Neuronal stem cell (in vitro differentiated cells): ENCODE results near the gene PCDHGA10.

Experiments
- DNase-seq: peaks from one replicate; pipeline ENCODE4 v3.0.0-alpha.2; 2013; ENCODE audit warnings: low spot score
- H2AFZ ChIP-seq: one replicate; pipeline ENCODE4 v1.6.1; 2013; ENCODE audit warnings: mild to moderate bottlenecking, low read length, inconsistent platforms
- H2AK5ac ChIP-seq: 2 replicates; pipeline ENCODE4 v1.6.1; 2013; ENCODE audit warnings: low read depth, mild to moderate bottlenecking, inconsistent platforms, low read length, moderate library complexity, mixed read lengths
- H2BK120ac ChIP-seq: 2 replicates; pipeline ENCODE4 v1.6.1; 2013; ENCODE audit warnings: low read depth, mild to moderate bottlenecking, inconsistent platforms, low read length, moderate library complexity, mixed read lengths
- H2BK12ac ChIP-seq: one replicate; pipeline ENCODE4 v1.6.1; 2013; ENCODE audit warnings: low read length, inconsistent platforms
- H2BK15ac ChIP-seq: 2 replicates; pipeline ENCODE4 v1.6.1; 2013; ENCODE audit warnings: mild to moderate bottlenecking, low read length, inconsistent platforms, mixed read lengths
- H2BK5ac ChIP-seq: one replicate; pipeline ENCODE4 v1.6.1; 2013; ENCODE audit warnings: inconsistent platforms, mild to moderate bottlenecking, low read length, moderate library complexity
- H3K14ac ChIP-seq: one replicate; pipeline ENCODE4 v1.6.1; 2013; ENCODE audit warnings: low read length, inconsistent platforms
- H3K18ac ChIP-seq: 2 replicates; pipeline ENCODE4 v1.6.1; 2013; ENCODE audit warnings: low read length, inconsistent platforms
- H3K23ac ChIP-seq: 2 replicates; pipeline ENCODE4 v1.6.1; 2013; ENCODE audit warnings: low read depth, mild to moderate bottlenecking, mixed read lengths, low read length, inconsistent platforms; ENCODE audit not compliant: poor library complexity
- H3K27ac ChIP-seq: replicated peaks from 3 replicates; pipeline ENCODE4 v1.5.1; 2013; ENCODE audit warnings: low read length, inconsistent platforms
- H3K27me3 ChIP-seq, 3 experiments: 2 replicates each; pipeline ENCODE4 v1.6.1; 2013; ENCODE audit warnings: low read length in 3 of 3, mild to moderate bottlenecking in 2 of 3, inconsistent platforms in 1 of 3, low read depth in 1 of 3, mixed read lengths in 1 of 3, moderate library complexity in 1 of 3; ENCODE audit not compliant: control insufficient read depth in 3 of 3, insufficient read depth in 3 of 3
- H3K36me3 ChIP-seq, 2 donors: replicated peaks in 1 of 2; 2 replicates each; pipeline ENCODE4 v1.6.1; 2013; ENCODE audit warnings: low read length in 2 of 2; ENCODE audit not compliant: control insufficient read depth in 2 of 2, insufficient read depth in 2 of 2
- H3K4ac ChIP-seq: 2 replicates; pipeline ENCODE4 v1.6.1; 2013; ENCODE audit warnings: inconsistent platforms, mild to moderate bottlenecking, low read length, moderate library complexity
- H3K4me1 ChIP-seq, 2 donors: 1 replicate in 1 of 2; 2 replicates in 1 of 2; pipeline ENCODE4 v1.6.1; 2013; ENCODE audit warnings: low read length in 2 of 2, low read depth in 1 of 2; ENCODE audit not compliant: control insufficient read depth in 2 of 2, insufficient read depth in 1 of 2
- H3K4me2 ChIP-seq: one replicate; pipeline ENCODE4 v1.6.1; 2013; ENCODE audit warnings: mild to moderate bottlenecking, low read length, inconsistent platforms; ENCODE audit not compliant: insufficient read depth, poor library complexity, severe bottlenecking
- H3K4me3 ChIP-seq, 2 donors: 2 replicates each; pipeline ENCODE4 v1.5.1; 2013; ENCODE audit warnings: low read length in 2 of 2, mild to moderate bottlenecking in 2 of 2, inconsistent platforms in 1 of 2, moderate library complexity in 1 of 2
- H3K79me1 ChIP-seq: one replicate; pipeline ENCODE4 v1.6.1; 2013; ENCODE audit warnings: low read depth, mild to moderate bottlenecking, inconsistent platforms, low read length, moderate library complexity
- H3K9ac ChIP-seq: one replicate; pipeline ENCODE4 v1.6.1; 2013; ENCODE audit warnings: mild to moderate bottlenecking, low read depth, low read length, inconsistent platforms; ENCODE audit not compliant: poor library complexity
- H3K9me3 ChIP-seq, 2 donors: replicated peaks in 1 of 2; 2 replicates each; pipeline versions ENCODE3 to v1.6.1; 2013; ENCODE audit warnings: low read length in 2 of 2, mild to moderate bottlenecking in 2 of 2, inconsistent platforms in 1 of 2, low read depth in 1 of 2, mixed read lengths in 1 of 2, moderate library complexity in 1 of 2; ENCODE audit not compliant: control insufficient read depth in 2 of 2, insufficient read depth in 1 of 2
- H4K8ac ChIP-seq: one replicate; pipeline ENCODE4 v1.6.1; 2013; ENCODE audit warnings: low read depth, mild to moderate bottlenecking, inconsistent platforms, low read length, moderate library complexity
- H4K91ac ChIP-seq: one replicate; pipeline ENCODE4 v1.6.1; 2013; ENCODE audit warnings: low read length, low read depth, mild to moderate bottlenecking, inconsistent platforms; ENCODE audit not compliant: poor library complexity
- WGBS, 2 donors: extraction: QIAGEN DNeasy Blood & Tissue Kit; methylation state at CpG; one replicate each; pipeline ENCODE4 v1.1.7; 2013; ENCODE audit warnings: missing lambda C conversion rate in 2 of 2, mixed read lengths in 1 of 2; ENCODE audit not compliant: insufficient read length in 2 of 2, insufficient replicate concordance in 1 of 2; ENCODE audit errors: extremely low coverage in 2 of 2; 5-methylcytosine and 5-hydroxymethylcytosine counted together

The PCDHGA10 gene

GRCh38 chr5:141369994-141370848 lies 42.6 kb upstream of the PCDHGA10 start, which contains the start of gene PCDHGB3:
Gene PCDHGB3, plus strand, starts transcription at chr5:141370242. Its CDS starts 153 bp downstream, at chr5:141370395.
- H2BK12ac ChIP-seq = no peak within 1 kb of the TSS
- H3K4me1 ChIP-seq = no peaks in the 10 kb centered on the region
- no peaks in the 10 kb centered on the region for H3K27me3 ChIP-seq
- H3K4ac ChIP-seq = no peak within 1 kb of the TSS
- no peak within 1 kb of the TSS for H3K27ac ChIP-seq
- no peak within 1 kb of the TSS for H3K4me2 ChIP-seq
- peak within 1 kb of the TSS; percentile 53 for H3K18ac ChIP-seq
- no peak within 1 kb of the TSS for H4K91ac ChIP-seq
- no peak for DNase-seq
- no peak within 1 kb of the TSS for H2BK5ac ChIP-seq
- peak within 1 kb of the TSS; percentile 29 for H2AFZ ChIP-seq
- peaks cover 39 to 55% of the 10 kb centered on the region in 2 donors for H3K9me3 ChIP-seq
- no peak within 1 kb of the TSS for H4K8ac ChIP-seq
- no peak within 1 kb of the TSS for H2AK5ac ChIP-seq
- WGBS, 2 donors = no CpG with 5 or more reads among the region's 32 CpGs
- no peak within 1 kb of the TSS for H3K9ac ChIP-seq
- no peak within 1 kb of the TSS for H2BK15ac ChIP-seq
- no peak within 1 kb of the TSS for H3K14ac ChIP-seq
- peaks cover 2% of the 10 kb centered on the region for H3K79me1 ChIP-seq
- no peak within 1 kb of the TSS for H3K4me3 ChIP-seq
- H2BK120ac ChIP-seq = no peak within 1 kb of the TSS
- H3K36me3 ChIP-seq = peaks cover 0 to 2% of the 10 kb centered on the region in 2 donors
- H3K23ac ChIP-seq = no peak within 1 kb of the TSS

GRCh38 chr5:141371572-141372475 lies 41.0 kb upstream of the PCDHGA10 start:
- no peaks in the 10 kb centered on the region for H3K79me1 ChIP-seq
- no peak overlapping the region for H2BK12ac ChIP-seq
- no peak overlapping the region for H2BK120ac ChIP-seq
- no peaks in the 10 kb centered on the region for H3K27me3 ChIP-seq
- H3K23ac ChIP-seq = peak overlapping the region; percentile 75
- H3K18ac ChIP-seq = no peak overlapping the region
- H3K9ac ChIP-seq = no peak overlapping the region
- H3K4ac ChIP-seq = peak overlapping the region; percentile 76
- DNase-seq = no peak
- H2BK5ac ChIP-seq = no peak overlapping the region
- no peak overlapping the region for H4K91ac ChIP-seq
- H2BK15ac ChIP-seq = no peak overlapping the region
- no CpG with 5 or more reads among the region's 69 CpGs for WGBS, 2 donors
- H3K27ac ChIP-seq = no peak overlapping the region
- H2AFZ ChIP-seq = no peak overlapping the region
- H3K36me3 ChIP-seq = peaks cover 0 to 1% of the 10 kb centered on the region in 2 donors
- peaks cover 36 to 42% of the 10 kb centered on the region in 2 donors for H3K9me3 ChIP-seq
- peak overlapping the region in 1 of 2 donors; percentile 12 for H3K4me3 ChIP-seq
- no peak overlapping the region for H3K4me2 ChIP-seq
- no peaks in the 10 kb centered on the region for H3K4me1 ChIP-seq
- peak overlapping the region; percentile 56 for H3K14ac ChIP-seq
- H4K8ac ChIP-seq = peak overlapping the region; percentile 65
- no peak overlapping the region for H2AK5ac ChIP-seq

GRCh38 chr5:141373673-141374317 lies 39.0 kb upstream of the PCDHGA10 start, which contains the start of gene PCDHGA6:
Gene PCDHGA6, plus strand, starts transcription at chr5:141373891. Its CDS starts 193 bp downstream, at chr5:141374084.
- Histone ChIP-seq H2AK5ac (no peak within 1 kb of the TSS), H3K9ac (no peak within 1 kb of the TSS), H3K9me3 (peaks cover 39 to 42% of the 10 kb centered on the region in 2 donors), H3K27ac (no peak within 1 kb of the TSS), H3K36me3 (peaks cover 0 to 1% of the 10 kb centered on the region in 2 donors), H2BK5ac (no peak within 1 kb of the TSS), H2BK12ac (no peak within 1 kb of the TSS), H2BK120ac (no peak within 1 kb of the TSS), H3K23ac (no peak within 1 kb of the TSS), H2BK15ac (no peak within 1 kb of the TSS), H3K4ac (no peak within 1 kb of the TSS), H3K27me3 (no peaks in the 10 kb centered on the region), H2AFZ (no peak within 1 kb of the TSS), H3K18ac (no peak within 1 kb of the TSS), H3K4me3 (no peak within 1 kb of the TSS), H3K14ac (peak within 1 kb of the TSS; percentile 21), H3K4me2 (no peak within 1 kb of the TSS), H3K4me1 (no peaks in the 10 kb centered on the region), H3K79me1 (no peaks in the 10 kb centered on the region), H4K8ac (no peak within 1 kb of the TSS), H4K91ac (no peak within 1 kb of the TSS)
- no peak for DNase-seq
- WGBS, 2 donors = no CpG with 5 or more reads among the region's 27 CpGs
